C4-2B (cell line): ENCODE measurements around the gene CYBRD1.

ENCODE experiments used
- CTCF ChIP-seq: fragments of 450-650 bp; conservative IDR thresholded peaks from 2 replicates; pipeline ENCODE4 v1.5.1; 2017; ENCODE audit warnings: mild to moderate bottlenecking
- ZFX ChIP-seq: fragments of 450-650 bp; IDR thresholded peaks from 2 replicates; pipeline ENCODE4 v1.6.1; 2017

GRCh38 chr2:171595456-171595855, 73.2 kb downstream of the CYBRD1 start:
- no peak for TF ChIP-seq CTCF
- no peak for TF ChIP-seq ZFX
